Measurements from ENCODE around the gene ENTHD1. TPM values are rescaled to one million over a fixed set of nuclear protein-coding genes. Genes with fewer than 3 reads are reported as not detected.
A peak's percentile ranks its signal among the peaks of the same experiment; 100 is the strongest.

Gene ENTHD1
- total and polyA plus RNA-seq, 9 of the 15 experiments (the other 6 are each of a cell fraction or from before 2014, with no cell fraction given) = 0.13 to 0.98 (median 0.35) TPM

GRCh38 chr22:39932918-39933649, 39.5 kb upstream of the ENTHD1 start:
- Histone ChIP-seq H3K4me3 (no peak overlapping the region), H3K9ac (ENCODE audit: insufficient read depth in 1 of 2, low read depth in 2 of 2, low read length in 2 of 2) (no peak overlapping the region), H3K27ac (ENCODE audit: extremely low read depth, low read depth, low read length) (no peak overlapping the region), H3K27me3 (ENCODE audit: control insufficient read depth in 2 of 2, insufficient read depth in 2 of 2, low read length in 2 of 2) (no peaks in the 10 kb centered on the region), H4K20me1 (replicated peaks; ENCODE audit: control insufficient read depth, insufficient read depth, low read length) (no peaks in the 10 kb centered on the region), H3K9me3 (replicated peaks; ENCODE audit: control insufficient read depth, insufficient read depth, low read depth, low read length) (no peaks in the 10 kb centered on the region), H3K4me1 (replicated peaks in 1 of 2; ENCODE audit: control insufficient read depth in 2 of 2, insufficient read depth in 2 of 2, low read length in 2 of 2) (peaks cover 4 to 57% of the 10 kb centered on the region in 2 experiments; a peak in 4 of 5 replicates), H3K36me3 (ENCODE audit: control insufficient read depth, insufficient read depth, low read length) (no peaks in the 10 kb centered on the region), H2AFZ (ENCODE audit: low read depth, low read length) (no peak overlapping the region), H3K9me1 (ENCODE audit: control insufficient read depth, insufficient read depth, low read length) (no peaks in the 10 kb centered on the region), H3K79me2 (ENCODE audit: control insufficient read depth, insufficient read depth, low read length) (peaks cover 6% of the 10 kb centered on the region; the same call in 1 of the 3 replicates), H3K4me2 (ENCODE audit: insufficient read depth, low read length) (no peak overlapping the region)
- POLR2A ChIA-PET = interaction anchor here (0.6 to 2.5 kb wide), 3 partner anchors 9 to 78 kb away, joined by 3 to 7 read pairs (median 3); no protein-coding TSS in a partner anchor
- ATAC-seq (peak; percentile 83), DNase-seq (ENCODE audit: extremely low read depth in 1 of 4, low spot score in 3 of 4) (peak; percentile 69 to 82 (median 72)), FAIRE-seq (peak; percentile 40)
- no TSS peak for BruUV-seq (replicated peaks)
- 61% methylated on average over 7 of the region's 7 CpGs for WGBS (ENCODE audit: insufficient coverage, low coverage, missing lambda C conversion rate)
- intact Hi-C loops (cut with micrococcal nuclease) (loop anchor here (5.0 kb wide), 1 partner anchor 64 kb away; no protein-coding TSS in a partner anchor), in situ Hi-C loops (cut with MboI) (no loop called here)
- CTCF ChIA-PET (ENCODE audit: low intra/inter-chr PET ratio) = interaction anchor here (0.8 kb wide), 1 partner anchor 9 kb away, joined by 3 read pairs; no protein-coding TSS in a partner anchor
- TF ChIP-seq SFPQ (IDR thresholded peaks at IDR 0.05; ENCODE audit: low read depth, low read length) = no peak
- no peak for TF ChIP-seq ZFP30 (CRISPR knock-in tag; IDR thresholded peaks at IDR 0.05; ENCODE audit: borderline replicate concordance)
- no peak for TF ChIP-seq PBX2 (CRISPR knock-in tag; IDR thresholded peaks at IDR 0.05; ENCODE audit: low read depth)
- no peak for TF ChIP-seq PBX2 (tag; conservative IDR thresholded peaks at IDR 0.05; ENCODE audit: low read depth)
- TF ChIP-seq REST (IDR thresholded peaks at IDR 0.05; ENCODE audit: borderline replicate concordance) = peak; percentile 56; the same call in 1 of the 2 replicates
- TF ChIP-seq REST (CRISPR knock-in tag; IDR thresholded peaks at IDR 0.05; ENCODE audit: low read depth) = no peak

All from K562 (cell line).